KMS-11 (cell line): ENCODE measurements around the gene SYNE4.

Experiments
- H2AFZ ChIP-seq: fragments of 200-600 bp; sonication (generic); 2 replicates; pipeline ENCODE4 v1.6.1; 2016; ENCODE audit warnings: antibody characterized with exemption, mixed run types, low read depth
- H3K27ac ChIP-seq: fragments of 200-600 bp; sonication (generic); 2 replicates; pipeline ENCODE4 v1.6.1; 2016; ENCODE audit warnings: mild to moderate bottlenecking, mixed run types
- H3K27me3 ChIP-seq: fragments of 200-600 bp; sonication (generic); 2 replicates; pipeline ENCODE4 v1.6.1; 2017; ENCODE audit warnings: mild to moderate bottlenecking, low read depth, mixed run types, moderate library complexity; ENCODE audit not compliant: insufficient read depth
- H3K36me3 ChIP-seq: fragments of 200-600 bp; sonication (generic); 2 replicates; pipeline ENCODE4 v1.6.1; 2017; ENCODE audit warnings: mild to moderate bottlenecking, mixed run types; ENCODE audit not compliant: insufficient read depth
- H3K4me1 ChIP-seq: fragments of 200-600 bp; sonication (generic); 2 replicates; pipeline ENCODE4 v1.6.1; 2016; ENCODE audit warnings: mild to moderate bottlenecking, low read depth, mixed run types; ENCODE audit not compliant: poor library complexity, severe bottlenecking
- H3K4me2 ChIP-seq: fragments of 200-600 bp; sonication (generic); 2 replicates; pipeline ENCODE4 v1.7.0; 2016; ENCODE audit warnings: mild to moderate bottlenecking, mixed run types
- H3K4me3 ChIP-seq: fragments of 200-600 bp; sonication (generic); IDR thresholded peaks from 2 replicates; pipeline ENCODE4 v1.6.1; 2017; ENCODE audit warnings: low read depth, low read length, mixed read lengths; ENCODE audit not compliant: insufficient read depth
- H3K79me2 ChIP-seq: fragments of 200-600 bp; sonication (generic); 2 replicates; pipeline ENCODE4 v1.6.1; 2016; ENCODE audit warnings: low read depth, mixed run types; ENCODE audit not compliant: insufficient read depth
- H3K9ac ChIP-seq: fragments of 200-600 bp; sonication (generic); 2 replicates; pipeline ENCODE4 v1.6.1; 2016; ENCODE audit warnings: mild to moderate bottlenecking, mixed run types
- H4K20me1 ChIP-seq: fragments of 200-600 bp; sonication (generic); 2 replicates; pipeline ENCODE4 v1.6.1; 2016; ENCODE audit warnings: mild to moderate bottlenecking, mixed run types; ENCODE audit not compliant: insufficient read depth
- TF ChIP-seq, protein P1 (sequence below): fragments of 200-600 bp; sonication (generic); conservative IDR thresholded peaks from 2 replicates; pipeline ENCODE4 v1.6.1; 2017; ENCODE audit warnings: low read depth, mild to moderate bottlenecking, antibody characterized with exemption, low read length, moderate library complexity, mixed read lengths

The SYNE4 gene

GRCh38 chr19:35996777-35997176 is 11.8 kb downstream of the SYNE4 start:
- Histone ChIP-seq H3K27me3 (no peaks in the 10 kb centered on the region), H3K4me1 (peaks cover 8% of the 10 kb centered on the region), H3K36me3 (no peaks in the 10 kb centered on the region), H3K4me2 (peak overlapping the region; percentile 85; the same call in 1 of the 2 replicates), H3K79me2 (peaks cover 19% of the 10 kb centered on the region), H2AFZ (no peak overlapping the region), H4K20me1 (no peaks in the 10 kb centered on the region), H3K4me3 (no peak overlapping the region), H3K27ac (no peak overlapping the region), H3K9ac (no peak overlapping the region)
- TF ChIP-seq, protein P1, sequence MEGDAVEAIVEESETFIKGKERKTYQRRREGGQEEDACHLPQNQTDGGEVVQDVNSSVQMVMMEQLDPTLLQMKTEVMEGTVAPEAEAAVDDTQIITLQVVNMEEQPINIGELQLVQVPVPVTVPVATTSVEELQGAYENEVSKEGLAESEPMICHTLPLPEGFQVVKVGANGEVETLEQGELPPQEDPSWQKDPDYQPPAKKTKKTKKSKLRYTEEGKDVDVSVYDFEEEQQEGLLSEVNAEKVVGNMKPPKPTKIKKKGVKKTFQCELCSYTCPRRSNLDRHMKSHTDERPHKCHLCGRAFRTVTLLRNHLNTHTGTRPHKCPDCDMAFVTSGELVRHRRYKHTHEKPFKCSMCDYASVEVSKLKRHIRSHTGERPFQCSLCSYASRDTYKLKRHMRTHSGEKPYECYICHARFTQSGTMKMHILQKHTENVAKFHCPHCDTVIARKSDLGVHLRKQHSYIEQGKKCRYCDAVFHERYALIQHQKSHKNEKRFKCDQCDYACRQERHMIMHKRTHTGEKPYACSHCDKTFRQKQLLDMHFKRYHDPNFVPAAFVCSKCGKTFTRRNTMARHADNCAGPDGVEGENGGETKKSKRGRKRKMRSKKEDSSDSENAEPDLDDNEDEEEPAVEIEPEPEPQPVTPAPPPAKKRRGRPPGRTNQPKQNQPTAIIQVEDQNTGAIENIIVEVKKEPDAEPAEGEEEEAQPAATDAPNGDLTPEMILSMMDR = no peak

GRCh38 chr19:35995048-35995993 is 13.3 kb downstream of the SYNE4 start, which contains the start of gene SDHAF1:
SDHAF1 (plus strand) TSS chr19:35995188; CDS start chr19:35995275, 87 bp downstream.
- Histone ChIP-seq H3K36me3 (no peaks in the 10 kb centered on the region), H3K4me1 (peaks cover 8% of the 10 kb centered on the region), H4K20me1 (no peaks in the 10 kb centered on the region), H3K27me3 (no peaks in the 10 kb centered on the region), H3K79me2 (peaks cover 19% of the 10 kb centered on the region), H2AFZ (peak within 1 kb of the TSS; percentile 86), H3K4me3 (no peak within 1 kb of the TSS), H3K9ac (peak within 1 kb of the TSS; percentile 57), H3K27ac (peak within 1 kb of the TSS; percentile 35), H3K4me2 (peak within 1 kb of the TSS; percentile 85)
- TF ChIP-seq, protein P1 = no peak

DNA sequence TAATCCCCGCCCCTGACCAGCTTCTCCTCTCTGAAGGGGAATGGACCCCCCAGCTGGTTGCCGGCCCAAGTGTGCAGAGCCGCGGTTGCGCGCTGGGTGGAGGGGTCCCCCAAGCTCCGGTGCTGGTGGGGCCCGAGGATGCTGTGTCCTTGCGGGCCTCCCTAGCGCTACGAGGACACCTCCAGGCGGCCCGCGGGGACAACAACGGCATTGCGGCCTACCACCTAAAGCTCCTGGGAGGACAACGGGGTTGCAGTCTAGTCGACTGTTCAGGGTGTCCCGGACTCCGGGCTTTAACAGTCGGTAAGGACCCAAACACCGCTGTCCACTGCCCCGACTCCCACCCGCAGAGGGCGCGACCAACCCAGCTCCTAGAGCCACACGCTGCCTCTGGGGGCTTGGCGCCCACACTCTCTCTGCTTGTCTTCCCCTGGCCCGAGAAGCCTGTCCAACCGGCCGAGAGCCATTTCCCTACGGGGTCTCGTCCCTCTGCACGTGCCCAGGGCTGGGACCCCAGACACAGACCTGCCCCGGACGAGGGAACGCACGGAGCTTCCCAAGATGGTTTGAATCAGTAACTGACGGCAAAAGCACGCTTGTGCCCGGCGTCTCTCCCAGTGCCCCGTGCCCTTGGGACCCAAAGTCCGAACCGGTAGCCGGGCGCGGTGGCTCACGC is 14.6 kb downstream of the SYNE4 start:
- no peak overlapping the region for H3K9ac ChIP-seq
- H3K4me1 ChIP-seq = peaks cover 8% of the 10 kb centered on the region
- H3K27ac ChIP-seq = no peak overlapping the region
- TF ChIP-seq, protein P1 = no peak
- H3K4me3 ChIP-seq = no peak overlapping the region
- no peak overlapping the region for H3K4me2 ChIP-seq
- no peaks in the 10 kb centered on the region for H3K27me3 ChIP-seq
- H3K36me3 ChIP-seq = no peaks in the 10 kb centered on the region
- H2AFZ ChIP-seq = no peak overlapping the region
- H4K20me1 ChIP-seq = no peaks in the 10 kb centered on the region
- peaks cover 19% of the 10 kb centered on the region for H3K79me2 ChIP-seq

- H4K20me1 ChIP-seq = no peaks in the 10 kb centered on the region
- no peak overlapping the region for H3K9ac ChIP-seq
- H3K4me2 ChIP-seq = no peak overlapping the region
- TF ChIP-seq, protein P1 = no peak
- peaks cover 8% of the 10 kb centered on the region for H3K4me1 ChIP-seq
- peaks cover 19% of the 10 kb centered on the region for H3K79me2 ChIP-seq
- no peaks in the 10 kb centered on the region; the same call in 1 of the 2 replicates for H3K27me3 ChIP-seq
- no peaks in the 10 kb centered on the region for H3K36me3 ChIP-seq
- H2AFZ ChIP-seq = no peak overlapping the region
- no peak overlapping the region for H3K27ac ChIP-seq
- no peak overlapping the region for H3K4me3 ChIP-seq
These were observed 15.5 kb downstream of the SYNE4 start for GRCh38 chr19:35992907-35993765.
